Smooth muscle cell of the brain vasculature (primary cell): ENCODE measurements around the gene SLC12A5.

Experiments
- DNase-seq: peaks from one replicate; pipeline ENCODE4 v3.0.0-alpha.2; 2012; ENCODE audit warnings: low read depth, low spot score

Gene SLC12A5

DNA sequence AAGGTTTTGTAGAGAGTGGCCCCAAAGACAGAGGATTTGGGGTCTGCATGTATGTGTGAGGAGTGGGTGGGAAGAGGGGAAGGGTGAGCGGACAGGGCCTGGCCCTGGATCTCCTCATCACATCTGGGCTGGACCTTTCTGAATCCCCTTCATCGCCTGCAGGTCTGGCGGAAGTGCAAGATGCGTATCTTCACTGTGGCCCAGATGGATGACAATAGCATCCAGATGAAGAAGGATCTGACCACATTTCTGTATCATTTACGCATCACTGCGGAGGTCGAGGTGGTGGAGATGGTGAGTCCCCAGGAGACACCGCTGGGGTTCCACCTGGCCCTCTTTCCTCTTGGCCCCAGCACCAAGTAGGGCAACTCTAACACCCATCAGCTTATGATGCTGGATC lies 24.4 kb downstream of the SLC12A5 start:
- no peak for DNase-seq

DNA sequence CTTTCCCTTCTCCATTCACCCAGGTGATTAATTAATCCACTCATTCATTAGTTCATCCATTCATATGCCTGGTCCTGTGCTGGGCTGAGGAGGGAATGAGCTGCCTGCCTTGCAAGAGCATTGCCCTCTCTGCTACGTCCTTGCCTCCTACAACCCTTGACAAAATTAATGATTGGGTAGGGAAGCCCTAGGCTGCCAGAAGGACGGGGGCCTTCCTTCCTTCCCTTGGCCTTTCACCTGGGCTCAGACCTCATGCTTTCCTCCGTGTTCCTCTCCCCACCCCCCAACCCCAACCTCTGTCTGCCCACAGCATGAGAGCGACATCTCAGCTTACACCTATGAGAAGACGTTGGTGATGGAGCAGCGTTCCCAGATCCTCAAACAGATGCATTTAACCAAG lies 25.6 kb downstream of the SLC12A5 start:
- DNase-seq = no peak

DNA sequence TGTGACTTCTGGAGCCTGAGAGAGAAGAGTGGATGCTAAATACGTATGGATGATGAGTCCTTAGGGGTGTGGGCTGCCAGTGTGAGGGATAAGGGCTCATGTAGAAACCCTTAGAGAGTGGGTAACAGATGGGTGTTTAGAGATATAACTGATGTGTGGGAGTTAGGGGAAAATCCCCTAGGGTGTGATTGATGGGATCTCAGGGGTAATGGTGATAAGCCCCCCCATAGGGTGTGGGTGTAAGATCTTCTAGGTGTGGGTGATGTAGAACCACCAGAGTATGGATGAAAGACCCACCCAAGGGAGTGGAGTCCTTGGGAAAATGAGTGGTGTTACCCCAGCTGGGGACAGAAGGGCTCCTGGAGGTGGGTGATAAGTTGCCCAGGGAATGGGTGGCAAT lies 26.3 kb downstream of the SLC12A5 start:
- no peak for DNase-seq

DNA sequence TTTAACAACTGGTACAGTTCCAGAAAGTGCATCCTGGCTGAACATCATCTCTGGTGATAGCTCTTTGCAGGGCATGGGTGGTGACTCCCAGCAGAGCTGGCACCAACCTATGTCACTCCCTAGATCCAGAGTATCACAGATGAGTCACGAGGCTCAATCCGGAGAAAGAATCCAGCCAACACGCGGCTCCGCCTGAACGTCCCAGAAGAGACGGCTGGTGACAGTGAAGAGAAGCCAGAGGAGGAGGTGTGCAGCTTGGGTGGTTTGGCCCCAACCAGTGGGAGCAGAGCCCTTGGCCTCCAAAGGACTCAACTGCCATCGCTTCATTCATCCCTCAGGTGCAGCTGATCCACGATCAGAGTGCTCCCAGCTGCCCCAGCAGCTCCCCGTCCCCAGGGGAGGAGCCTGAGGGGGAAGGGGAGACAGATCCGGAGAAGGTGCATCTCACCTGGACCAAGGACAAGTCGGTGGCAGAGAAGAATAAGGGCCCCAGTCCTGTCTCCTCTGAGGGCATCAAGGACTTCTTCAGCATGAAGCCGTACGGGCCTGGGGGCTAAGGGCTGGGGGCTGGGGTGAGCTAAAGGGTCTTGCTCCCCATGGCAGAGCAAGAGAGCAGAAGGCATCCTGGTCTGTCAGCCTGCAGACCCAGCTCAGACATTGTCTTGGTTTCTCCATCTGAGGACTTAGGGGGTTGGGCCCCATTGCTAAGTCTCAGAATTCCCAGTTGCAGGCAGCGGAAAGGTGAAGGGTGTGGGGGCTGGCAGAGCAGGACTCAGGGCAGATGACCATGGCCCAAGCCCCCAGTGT lies 27.2 kb downstream of the SLC12A5 start:
- no peak for DNase-seq

DNA sequence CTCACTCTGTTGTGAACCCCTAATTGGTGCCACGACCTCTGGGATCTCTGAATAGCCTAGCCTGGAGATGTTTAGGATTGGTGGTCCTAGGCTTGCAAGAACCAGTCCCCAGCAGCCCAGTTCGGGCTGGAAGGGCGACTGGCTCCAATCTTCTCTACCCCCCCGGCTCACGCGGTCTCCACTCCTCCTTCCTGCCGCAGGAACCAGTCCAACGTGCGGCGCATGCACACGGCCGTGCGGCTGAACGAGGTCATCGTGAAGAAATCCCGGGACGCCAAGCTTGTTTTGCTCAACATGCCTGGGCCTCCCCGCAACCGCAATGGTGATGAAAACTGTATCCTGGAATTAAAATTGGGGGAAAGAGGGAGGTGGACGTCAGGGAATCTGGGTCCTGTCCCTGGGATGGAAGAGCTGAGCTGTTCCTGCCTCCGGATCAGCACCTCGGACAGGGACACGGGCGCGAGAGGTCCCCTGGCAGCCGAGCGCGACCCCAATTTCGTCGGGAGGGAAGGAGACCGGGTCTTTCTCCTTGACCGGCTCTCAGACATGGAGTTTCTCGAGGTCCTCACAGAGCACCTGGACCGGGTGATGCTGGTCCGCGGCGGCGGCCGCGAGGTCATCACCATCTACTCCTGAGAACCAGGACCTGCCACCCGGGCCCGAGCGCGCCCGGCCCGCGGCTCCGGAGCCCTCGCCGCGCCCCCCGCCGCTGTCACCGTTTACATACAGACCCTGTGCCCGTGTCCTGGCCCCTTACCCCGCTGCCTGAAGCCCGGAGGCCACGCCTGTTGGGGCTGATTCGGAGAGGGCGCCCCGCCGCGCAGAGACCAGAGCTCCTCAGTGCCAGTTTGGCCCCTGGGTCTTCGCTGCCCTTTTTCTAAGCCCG lies 28.2 kb downstream of the SLC12A5 start:
- no peak for DNase-seq

DNA sequence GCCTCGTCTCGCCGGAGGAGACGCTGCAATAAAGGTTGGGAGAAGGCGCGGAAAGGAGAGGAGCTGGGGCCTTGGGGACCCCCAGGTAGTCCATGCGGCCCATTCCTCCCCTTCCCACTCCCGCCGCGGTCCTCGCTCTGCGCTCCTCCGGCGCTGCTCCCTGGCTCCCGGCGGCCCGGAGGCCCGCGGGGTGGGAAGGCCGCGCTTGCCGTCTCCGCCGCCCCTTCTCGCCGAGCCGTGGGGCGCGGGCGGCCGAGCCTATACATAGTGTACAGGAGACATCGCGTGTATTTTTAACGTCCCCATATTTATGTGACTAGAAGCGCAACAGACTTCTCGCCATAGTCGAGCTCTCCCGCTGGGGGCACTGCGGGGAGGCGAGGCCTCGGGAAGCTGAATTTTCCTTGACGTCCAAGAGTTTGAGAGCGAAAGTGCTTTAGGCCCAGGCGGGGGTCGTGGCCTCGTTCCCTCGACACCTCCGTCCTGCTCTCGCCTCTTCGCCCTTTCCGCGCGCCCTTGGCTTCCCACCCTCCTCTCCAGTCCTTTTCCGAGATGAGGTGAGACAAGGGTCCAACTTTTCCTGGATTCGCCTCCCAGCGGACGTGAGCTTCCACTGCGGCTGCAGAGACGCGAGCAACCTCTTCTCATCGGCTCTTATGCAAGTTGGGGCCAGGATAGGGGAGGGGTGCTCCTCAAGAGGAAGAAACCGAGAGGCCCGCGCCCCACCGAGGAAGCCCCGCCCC lies 29.0 kb downstream of the SLC12A5 start:
- DNase-seq = no peak

DNA sequence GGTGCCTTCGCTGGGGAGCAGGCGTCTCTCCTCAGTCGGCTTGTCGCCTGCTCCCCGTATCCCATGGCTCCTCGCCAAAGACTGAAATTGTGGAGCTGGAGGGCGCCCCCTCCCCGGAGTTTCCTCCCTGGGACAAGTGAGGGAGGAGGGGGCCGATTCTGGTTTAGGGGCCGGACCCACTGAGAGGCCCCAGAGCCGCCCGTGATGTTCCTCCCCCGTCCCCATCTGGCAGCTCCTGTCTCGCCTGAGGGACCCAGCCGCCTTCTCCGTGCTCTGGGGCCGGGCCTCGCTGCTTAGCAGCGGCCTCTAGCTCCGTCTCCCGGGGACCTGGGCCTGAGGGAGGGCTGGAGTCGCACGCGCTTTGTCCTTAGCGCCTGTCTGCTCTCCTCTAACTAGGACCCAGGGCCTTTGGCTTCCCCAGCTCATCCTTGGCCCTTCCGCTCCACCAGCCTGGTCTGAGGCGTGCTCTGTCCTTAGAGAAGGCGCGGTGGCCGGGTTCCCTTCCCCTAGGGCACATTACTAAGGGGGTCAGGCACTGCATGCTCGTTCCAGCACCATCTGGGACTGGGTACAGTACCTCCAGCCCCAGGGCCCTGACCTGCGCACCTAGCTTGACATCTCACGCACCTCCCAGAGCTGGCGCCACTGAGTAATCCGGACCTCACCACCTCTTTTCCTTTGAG lies 29.7 kb downstream of the SLC12A5 start:
- no peak for DNase-seq

DNA sequence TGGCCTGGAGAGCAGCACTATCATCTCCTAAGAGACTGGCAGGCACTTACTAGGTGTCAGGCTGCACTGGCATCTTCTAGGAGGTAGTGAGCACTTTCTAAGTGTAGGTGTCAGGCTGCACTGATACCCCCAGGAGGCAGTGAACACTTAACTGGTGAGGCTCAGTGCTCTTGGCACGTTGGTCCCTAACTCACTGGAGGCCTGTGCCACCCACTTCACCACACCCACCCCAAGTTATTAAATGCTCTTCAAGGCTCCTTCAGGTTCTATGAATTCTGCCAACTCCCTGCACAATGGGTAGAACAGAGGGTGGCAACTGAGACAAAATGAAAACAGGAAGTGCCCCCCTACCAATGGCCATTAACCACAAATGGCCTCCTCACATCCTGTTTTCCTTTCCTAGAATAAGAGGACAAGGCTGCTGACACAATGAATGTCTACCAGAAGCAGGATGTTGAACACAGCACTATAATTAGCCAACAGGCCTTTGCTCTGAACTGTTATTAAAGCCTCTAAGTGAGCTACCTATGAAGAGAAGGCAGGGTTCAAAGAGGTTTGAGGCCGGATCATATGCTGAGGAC lies 31.4 kb downstream of the SLC12A5 start:
- DNase-seq = no peak

DNA sequence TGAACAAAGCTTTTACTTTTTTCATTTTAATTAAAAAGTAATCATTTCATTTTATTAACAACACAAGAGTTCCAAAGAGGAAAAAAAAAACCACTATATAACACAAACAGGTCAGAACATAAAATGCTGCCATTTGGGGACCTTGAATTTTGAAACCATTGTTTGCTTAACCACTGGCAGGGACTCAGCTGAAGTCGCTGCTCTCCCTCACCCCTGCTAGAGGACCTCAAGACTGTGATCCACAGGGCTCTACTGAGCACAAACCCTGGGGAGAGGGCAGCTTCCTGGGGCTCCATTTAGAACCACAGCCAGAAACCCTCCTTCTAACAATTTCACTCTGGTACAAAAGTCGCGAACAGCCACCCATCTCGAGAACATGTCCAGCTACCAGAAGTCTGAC lies 32.0 kb downstream of the SLC12A5 start:
- DNase-seq = no peak

DNA sequence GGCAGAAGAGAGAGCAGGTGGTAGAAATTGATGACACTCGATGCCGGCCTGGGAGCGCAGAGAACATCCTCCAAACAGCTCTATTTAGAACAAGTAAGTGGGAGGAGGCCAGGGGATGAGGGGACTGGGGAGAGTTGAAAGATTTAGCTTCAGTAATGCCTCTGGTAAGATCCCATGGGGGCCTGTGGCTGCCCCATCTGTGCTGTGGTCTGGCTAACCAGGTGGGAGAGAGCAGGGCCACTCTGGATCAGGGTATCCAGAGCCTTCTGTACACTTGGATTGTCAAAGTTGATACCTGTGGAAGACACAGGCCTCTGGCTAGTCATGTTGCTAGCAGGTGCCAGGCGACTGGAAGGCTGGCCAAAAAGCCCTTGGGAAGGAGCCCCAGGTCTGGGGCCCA lies 33.1 kb downstream of the SLC12A5 start:
- DNase-seq = no peak

DNA sequence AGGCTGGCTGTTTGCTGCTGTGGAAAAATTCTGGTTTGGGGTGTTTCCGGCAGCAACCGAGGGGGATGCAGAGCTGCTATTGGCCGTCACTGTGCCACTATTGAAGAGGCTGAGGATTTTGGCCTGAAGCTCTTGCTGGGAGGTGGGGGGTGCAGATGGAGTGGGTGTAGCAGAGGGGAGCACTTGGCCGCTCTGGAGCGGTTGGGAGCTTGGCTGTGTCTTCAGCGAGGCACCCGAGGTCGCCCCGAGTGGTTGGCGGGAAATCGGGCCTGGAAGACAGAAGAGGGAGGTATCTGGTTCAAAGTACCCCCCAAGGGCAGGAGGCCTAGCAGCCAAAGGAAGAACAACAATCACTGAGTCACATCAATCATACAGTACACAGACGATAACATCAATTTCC lies 33.6 kb downstream of the SLC12A5 start:
- DNase-seq = no peak

DNA sequence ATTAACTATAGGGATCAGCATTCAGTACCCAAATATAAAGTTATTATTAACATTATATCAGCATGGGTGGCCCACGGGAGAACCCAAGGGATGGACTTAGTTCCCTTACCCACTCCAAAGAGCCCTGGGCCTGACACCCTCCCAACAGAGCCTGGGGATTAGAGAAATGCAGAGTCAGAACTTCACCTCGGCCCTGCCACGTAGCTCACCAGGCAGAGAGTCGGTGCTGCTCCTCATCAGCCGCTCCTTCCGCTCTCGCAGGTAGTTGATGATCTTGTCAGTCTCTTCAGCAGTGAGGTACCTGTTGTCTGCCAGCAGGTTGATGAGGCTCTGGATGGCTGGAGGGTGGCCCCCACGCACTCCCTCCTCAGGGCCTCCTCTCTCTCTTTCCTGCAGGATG lies 34.1 kb downstream of the SLC12A5 start:
- no peak for DNase-seq

DNA sequence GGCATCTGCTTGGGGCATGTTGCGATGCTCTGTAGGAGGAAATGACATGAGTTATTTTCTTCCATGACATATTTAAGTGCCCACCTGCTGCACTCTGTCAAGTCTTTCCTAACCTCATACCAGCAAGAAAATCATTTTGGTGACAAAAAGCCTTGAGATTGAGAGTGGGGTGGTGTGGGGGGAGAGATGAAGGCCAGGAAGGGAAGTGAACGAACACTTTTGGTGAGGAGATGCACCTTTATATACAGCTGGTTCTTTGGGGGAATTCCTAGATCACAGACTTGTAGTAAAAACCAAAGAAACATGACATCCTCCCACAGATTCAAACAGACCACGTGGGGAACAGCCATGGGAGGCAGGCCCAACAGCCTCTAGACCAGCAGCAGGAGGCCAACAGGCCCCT lies 34.6 kb downstream of the SLC12A5 start:
- no peak for DNase-seq

DNA sequence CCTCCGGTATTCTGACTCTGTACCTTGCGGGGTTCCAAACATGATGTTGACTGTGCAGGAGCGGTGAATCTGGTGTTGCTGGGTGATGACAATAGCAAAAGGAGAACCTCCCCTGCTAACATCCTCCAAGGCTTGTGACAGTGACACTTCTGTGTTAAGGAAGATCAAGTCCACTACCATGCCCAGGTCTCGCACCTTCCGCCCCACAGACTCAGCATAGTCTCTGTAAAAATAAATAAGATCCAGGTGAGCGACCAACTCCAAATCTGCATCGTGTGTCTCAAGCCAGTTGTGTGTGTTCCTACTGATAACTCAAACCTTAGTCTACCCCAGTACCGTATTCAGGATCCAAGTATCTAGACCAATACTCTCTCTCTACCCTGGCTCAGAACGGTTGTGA lies 36.0 kb downstream of the SLC12A5 start:
- DNase-seq = no peak

DNA sequence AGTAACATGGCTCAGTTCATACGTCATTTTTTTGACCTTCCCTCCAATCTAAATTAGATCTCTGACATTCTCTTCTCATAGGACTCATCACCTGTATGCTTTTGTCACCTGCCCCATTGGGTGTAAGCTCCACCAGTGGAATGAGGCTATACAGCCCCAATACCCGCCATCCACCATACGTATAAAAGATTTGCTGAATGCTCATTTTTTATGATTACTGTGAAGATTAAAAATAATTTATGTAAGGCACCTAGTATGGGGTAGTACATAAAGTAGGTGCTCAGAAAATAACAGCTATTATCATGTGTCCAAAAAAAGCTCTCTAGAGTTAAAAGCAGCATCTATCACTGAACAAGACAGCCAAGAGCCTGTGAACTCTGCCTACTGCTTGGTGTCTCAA lies 36.7 kb downstream of the SLC12A5 start:
- no peak for DNase-seq

DNA sequence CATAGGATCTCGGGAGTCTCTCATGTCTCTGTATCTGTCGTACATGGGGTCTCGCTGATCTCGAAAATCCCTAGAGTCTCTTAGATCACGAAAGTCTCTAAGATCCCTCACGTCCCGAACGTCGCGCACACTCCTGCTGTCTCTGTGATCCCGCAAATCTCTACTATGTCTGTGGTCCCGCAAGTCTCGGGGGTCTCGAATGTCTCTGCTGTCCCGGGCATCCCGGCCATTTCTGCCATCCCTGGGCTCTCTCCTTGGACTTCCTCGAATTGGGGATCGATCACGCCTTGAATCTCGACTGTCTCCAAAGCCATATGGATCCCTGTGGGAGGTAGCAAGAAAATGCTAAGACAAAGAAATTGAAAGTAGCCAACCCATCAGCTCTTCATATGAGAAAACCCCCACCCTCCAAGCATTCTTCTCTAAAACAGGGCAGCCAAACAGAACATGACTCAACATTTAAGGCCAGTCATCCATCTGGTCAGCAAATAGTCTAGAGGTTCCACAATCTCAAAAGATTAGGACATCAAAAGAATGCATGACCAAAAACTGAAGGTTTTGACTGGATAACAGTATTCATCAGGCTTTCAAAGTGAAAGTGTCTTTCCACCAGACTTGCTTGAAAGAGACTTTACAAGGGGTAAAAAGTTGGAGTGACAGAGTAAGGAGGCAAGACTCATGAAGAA lies 41.3 kb downstream of the SLC12A5 start:
- DNase-seq = no peak

DNA sequence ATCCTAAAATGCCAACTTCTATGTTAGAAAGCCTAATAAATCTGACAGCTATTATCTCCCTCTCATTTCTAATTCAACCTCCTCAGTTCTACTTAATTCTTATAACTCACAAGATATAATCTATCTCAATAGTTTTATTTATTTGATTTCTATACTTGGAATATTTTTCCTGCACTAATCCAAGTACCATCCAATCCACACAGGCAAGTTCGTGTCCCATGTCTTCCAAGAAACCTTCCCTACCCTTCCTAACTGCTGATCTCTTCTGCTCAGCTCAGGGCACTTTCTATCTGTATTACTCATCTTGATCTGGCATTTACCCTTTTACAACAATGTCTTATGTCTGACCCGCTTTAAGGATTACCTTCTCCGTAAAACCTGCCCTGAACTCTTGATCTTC lies 42.6 kb downstream of the SLC12A5 start:
- DNase-seq = no peak

DNA sequence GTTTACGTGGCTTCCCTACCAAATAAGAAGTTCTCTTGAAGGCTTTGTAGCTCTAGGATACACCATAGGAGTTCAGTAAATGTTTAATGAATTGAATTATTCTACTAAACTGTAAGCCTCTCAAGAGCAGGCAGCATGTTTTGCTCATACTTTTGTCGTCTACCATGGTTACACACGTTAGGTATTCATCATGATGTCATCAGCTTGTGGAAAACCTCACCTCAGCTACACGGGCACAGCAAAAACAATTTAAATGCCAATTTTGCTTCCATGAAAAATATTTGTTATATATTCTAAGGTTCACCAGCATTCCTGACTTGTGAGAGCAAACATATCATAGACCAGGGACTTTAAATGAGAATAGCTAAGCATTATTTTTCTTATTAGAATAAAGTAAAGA lies 44.0 kb downstream of the SLC12A5 start:
- no peak for DNase-seq

DNA sequence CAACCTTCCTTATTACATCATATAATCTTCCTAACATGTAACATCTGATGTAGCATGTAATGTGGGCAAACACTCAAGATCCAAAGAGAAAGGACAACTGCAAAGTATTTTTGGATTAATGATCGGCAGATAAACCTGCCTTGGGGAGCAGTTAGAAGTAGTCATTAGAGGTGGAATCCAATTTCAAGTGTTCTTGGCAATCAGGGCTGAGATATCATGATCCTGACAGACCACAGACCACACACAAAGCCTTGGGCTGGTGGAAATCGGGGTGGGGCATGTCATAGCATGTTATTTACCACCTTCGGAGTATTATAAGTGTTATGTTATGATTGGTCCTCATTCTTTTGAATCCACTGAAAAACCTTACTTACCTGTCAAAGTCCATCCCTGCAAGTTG lies 44.4 kb downstream of the SLC12A5 start:
- no peak for DNase-seq

DNA sequence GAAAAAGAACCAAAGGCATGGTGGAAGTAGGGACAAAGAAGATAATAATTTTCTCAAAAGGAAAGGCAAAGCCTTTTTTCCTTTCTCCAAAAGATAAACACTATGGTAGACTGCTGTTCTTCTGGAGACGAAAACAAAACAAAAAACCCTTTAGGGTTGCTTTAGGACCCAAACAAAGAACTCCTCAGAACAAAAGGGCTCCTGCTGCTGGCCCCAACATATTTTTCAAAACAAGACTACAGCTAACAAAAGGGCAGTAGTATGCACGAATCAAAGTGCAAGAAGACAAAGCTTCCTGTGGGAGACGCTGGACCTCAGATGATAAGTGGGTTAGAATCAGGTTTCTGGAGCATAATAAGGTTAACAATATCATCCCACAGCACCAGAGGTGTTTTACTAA lies 45.0 kb downstream of the SLC12A5 start:
- no peak for DNase-seq

DNA sequence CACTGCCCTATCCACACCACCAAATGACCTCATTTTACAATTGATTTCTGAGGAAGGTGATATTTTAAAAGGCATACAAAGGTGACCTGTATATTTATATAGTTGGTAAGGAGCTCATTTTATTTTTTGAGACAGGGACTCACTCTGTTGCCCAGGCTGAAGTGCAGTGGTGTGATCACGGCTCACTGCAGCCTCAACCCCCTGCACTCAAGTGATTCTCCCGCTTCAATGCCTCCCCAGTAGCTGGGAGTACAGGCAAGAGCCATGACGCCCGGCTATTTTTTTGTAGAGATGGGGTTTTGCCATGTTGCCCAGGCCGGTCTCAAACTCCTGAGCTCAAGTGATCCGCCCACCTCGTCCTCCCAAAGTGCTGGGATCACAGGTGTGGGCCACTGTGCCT lies 47.8 kb downstream of the SLC12A5 start:
- DNase-seq = no peak
